Aorta (tissue), 5 donors: ENCODE measurements around the gene KLF11. TPM values are rescaled to one million over a fixed set of nuclear protein-coding genes. Genes with fewer than 3 reads are reported as not detected.
"Not testable (repeated sequence)": the region's sequence is repeated elsewhere in the genome, so short reads cannot be mapped to it uniquely, and the experiment has no call there.

Experiments
- ATAC-seq: fragments of 200-7000 bp; cut with Tn5 transposase; one replicate; pipeline ENCODE4 v1.9.1; 2022; ENCODE audit warnings: moderate library complexity; ENCODE audit not compliant: low FRiP score
- DNase-seq, 2 donors: peaks; one replicate each; pipeline ENCODE4 v3.0.0-alpha.2; 2020
- H3K27ac ChIP-seq, 2 donors: one replicate each; pipeline ENCODE4 v1.5.1; 2013; ENCODE audit warnings: low read length in 2 of 2, mild to moderate bottlenecking in 2 of 2, moderate library complexity in 2 of 2, control low read depth in 1 of 2, inconsistent platforms in 1 of 2, low read depth in 1 of 2
- H3K27me3 ChIP-seq, 2 donors: one replicate each; pipeline ENCODE4 v1.6.1; 2013; ENCODE audit warnings: control low read depth in 1 of 2, low read length in 1 of 2, mild to moderate bottlenecking in 1 of 2, moderate library complexity in 1 of 2; ENCODE audit not compliant: insufficient read depth in 2 of 2, control insufficient read depth in 1 of 2
- H3K36me3 ChIP-seq, 2 donors: one replicate each; pipeline ENCODE4 v1.6.1; 2013; ENCODE audit warnings: control low read depth in 1 of 2, low read length in 1 of 2, mild to moderate bottlenecking in 1 of 2; ENCODE audit not compliant: insufficient read depth in 2 of 2, control insufficient read depth in 1 of 2
- H3K4me1 ChIP-seq, 2 donors: one replicate each; pipeline ENCODE4 v1.6.1; 2013; ENCODE audit warnings: low read length in 2 of 2, control low read depth in 1 of 2, mild to moderate bottlenecking in 1 of 2, moderate library complexity in 1 of 2; ENCODE audit not compliant: insufficient read depth in 2 of 2, control insufficient read depth in 1 of 2
- H3K4me3 ChIP-seq, 2 donors: one replicate each; pipeline ENCODE4 v1.5.1; 2013; ENCODE audit warnings: low read length in 2 of 2, control low read depth in 1 of 2, mild to moderate bottlenecking in 1 of 2
- H3K9me3 ChIP-seq: one replicate; pipeline ENCODE4 v1.6.1; 2013; ENCODE audit warnings: mild to moderate bottlenecking, low read length; ENCODE audit not compliant: control insufficient read depth
- WGBS, 2 donors: extraction: QIAGEN DNeasy Blood & Tissue Kit; methylation state at CpG; one replicate each; pipeline ENCODE4 v1.1.7; 2013; 5-methylcytosine and 5-hydroxymethylcytosine counted together
- intact Hi-C, 2 donors: fragments of 100-400 bp; cut with DNase I; formaldehyde crosslinking; loops; one replicate each; pipeline versions ENCODE4 v1.14.2 to v1.15.0; 2022
- polyA plus RNA-seq, 2 donors: library from polyadenylated mRNA; stranded (reverse); fragments of 200-250 nt; gene quantifications; one replicate each; pipeline ENCODE4 v1.2.3, GENCODE V29; 2013
- total RNA-seq, 2 donors: library from RNA; stranded (reverse); fragmentation: NEBNext Ultra II Directional; extraction: Animal tissue kit (Norgen Biotek cat#: 25700); gene quantifications; one replicate each; pipeline ENCODE4 v1.2.1, GENCODE V29; 2021
- donor health status: healthy with polysubstance abuse.
- donor health status: Bipolar disorder and iron deficiency.
- donor health status: DM: no; HTN: no; CAD: no.
- donor health status: DM: no; HTN: no; CAD: no.
- donor health status: DM: yes; HTN: yes; CAD: no.

Gene KLF11
- total and polyA plus RNA-seq, 4 donors, result 7.8 to 33.6 (median 20.4) TPM

- Histone ChIP-seq H3K9me3 (no peaks in the 10 kb centered on the region), H3K4me3 (no peak overlapping the region), H3K27me3 (no peaks in the 10 kb centered on the region), H3K27ac (no peak overlapping the region), H3K4me1 (no peaks in the 10 kb centered on the region), H3K36me3 (no peaks in the 10 kb centered on the region)
- intact Hi-C loops, result no loop called here
- peak in 1 of 2 donors; percentile 65 for DNase-seq
- WGBS, 2 donors, result 21 to 51% methylated on average over 9 of the region's 9 CpGs
- ATAC-seq, result no peak
These were observed 35.9 kb upstream of the KLF11 start for GRCh38 chr2:10007435-10007834.

GRCh38 chr2:10007921-10008808, 35.2 kb upstream of the KLF11 start:
- ATAC-seq (no peak), DNase-seq (peak in 1 of 2 donors; percentile 73)
- 63 to 76% methylated on average over 22 of the region's 22 CpGs for WGBS, 2 donors
- Histone ChIP-seq H3K4me1 (no peaks in the 10 kb centered on the region), H3K4me3 (no peak overlapping the region), H3K36me3 (no peaks in the 10 kb centered on the region), H3K27me3 (no peaks in the 10 kb centered on the region), H3K27ac (no peak overlapping the region), H3K9me3 (no peaks in the 10 kb centered on the region)
- intact Hi-C loops, result no loop called here

- H3K4me1 ChIP-seq, result no peaks in the 10 kb centered on the region
- H3K27ac ChIP-seq, result no peak overlapping the region
- no peaks in the 10 kb centered on the region for H3K27me3 ChIP-seq
- 54 to 82% methylated on average over 9 of the region's 9 CpGs for WGBS, 2 donors
- intact Hi-C loops, result no loop called here
- DNase-seq (peak; percentile 26 to 56), ATAC-seq (no peak)
- H3K4me3 ChIP-seq, result no peak overlapping the region
- H3K9me3 ChIP-seq, result no peaks in the 10 kb centered on the region
- no peaks in the 10 kb centered on the region for H3K36me3 ChIP-seq
These were observed 34.6 kb upstream of the KLF11 start for GRCh38 chr2:10008809-10009176.

- DNase-seq, result peak; percentile 29 to 71
- Histone ChIP-seq H3K4me3 (no peak overlapping the region), H3K36me3 (no peaks in the 10 kb centered on the region), H3K27ac (no peak overlapping the region), H3K9me3 (no peaks in the 10 kb centered on the region), H3K4me1 (no peaks in the 10 kb centered on the region), H3K27me3 (no peaks in the 10 kb centered on the region)
- 76 to 78% methylated on average over 19 of the region's 19 CpGs for WGBS, 2 donors
- intact Hi-C loops, result no loop called here
- peak; percentile 13 for ATAC-seq
These were observed 34.0 kb upstream of the KLF11 start for GRCh38 chr2:10009271-10009810.

- no peaks in the 10 kb centered on the region for H3K4me1 ChIP-seq
- H3K27ac ChIP-seq, result peak overlapping the region in 1 of 2 donors; percentile 1
- 47 to 48% methylated on average over 36 of the region's 36 CpGs for WGBS, 2 donors
- H3K4me3 ChIP-seq, result no peak overlapping the region
- no peaks in the 10 kb centered on the region for H3K36me3 ChIP-seq
- no peaks in the 10 kb centered on the region for H3K9me3 ChIP-seq
- DNase-seq, result peak; percentile 88 to 95
- H3K27me3 ChIP-seq, result no peaks in the 10 kb centered on the region
- intact Hi-C loops, result no loop called here
- peak; percentile 84 for ATAC-seq
These were observed 33.3 kb upstream of the KLF11 start for GRCh38 chr2:10009811-10010781.

GRCh38 chr2:10010861-10011605, 32.3 kb upstream of the KLF11 start:
- ATAC-seq, H3K27ac ChIP-seq, H3K36me3 ChIP-seq, H3K27me3 ChIP-seq, H3K4me3 ChIP-seq, H3K4me1 ChIP-seq, intact Hi-C loops, H3K9me3 ChIP-seq: not testable (repeated sequence)
- 96% methylated on average over 52 of the region's 52 CpGs for WGBS, 2 donors
- DNase-seq, result peak in 1 of 2 donors; percentile 64

- H3K27ac ChIP-seq, H3K27me3 ChIP-seq, H3K9me3 ChIP-seq, H3K4me3 ChIP-seq, intact Hi-C loops, ATAC-seq, H3K4me1 ChIP-seq, H3K36me3 ChIP-seq: not testable (repeated sequence)
- peak in 1 of 2 donors; percentile 72 for DNase-seq
- WGBS, 2 donors, result 94 to 95% methylated on average over 60 to 61 of the region's 61 CpGs
These were observed 31.6 kb upstream of the KLF11 start for GRCh38 chr2:10011606-10012325.
